Fibroblast of lung (primary cell): Measurements from ENCODE around the gene DDC. TPM values are rescaled to one million over a fixed set of nuclear protein-coding genes. Genes with fewer than 3 reads are reported as not detected.

Experiments used
- DNase-seq, 2 donors: peaks; one replicate each; pipeline versions ENCODE4 v3.0.0 to v3.0.0-alpha.2; 2010; ENCODE audit warnings: low read depth in 2 of 2
- H2AFZ ChIP-seq: 2 replicates; pipeline ENCODE4 v1.5.1; 2012; ENCODE audit warnings: low read length, control low read depth, inconsistent platforms
- H3K27ac ChIP-seq: 2 replicates; pipeline ENCODE4 v1.5.1; 2011; ENCODE audit warnings: low read length, control low read depth; ENCODE audit not compliant: insufficient read depth
- H3K27me3 ChIP-seq: 2 replicates; pipeline ENCODE4 v1.5.1; 2011; ENCODE audit warnings: mild to moderate bottlenecking, low read length; ENCODE audit not compliant: control insufficient read depth, insufficient read depth
- H3K36me3 ChIP-seq: 2 replicates; pipeline ENCODE4 v1.5.1; 2011; ENCODE audit warnings: low read length; ENCODE audit not compliant: control insufficient read depth, insufficient read depth
- H3K4me1 ChIP-seq: 2 replicates; pipeline ENCODE4 v1.5.1; 2011; ENCODE audit warnings: low read length; ENCODE audit not compliant: control insufficient read depth, insufficient read depth; ENCODE audit errors: extremely low read depth
- H3K4me2 ChIP-seq: 2 replicates; pipeline ENCODE4 v1.5.1; 2011; ENCODE audit warnings: low read length, control low read depth; ENCODE audit not compliant: insufficient read depth; ENCODE audit errors: extremely low read depth
- H3K4me3 ChIP-seq, 4 experiments: fragments of 200-600 bp in 1 of 4; sonication (generic) in 1 of 4; replicated peaks in 1 of 4; 2 replicates each; pipeline ENCODE4 v1.5.1; 2011 to 2016; ENCODE audit warnings: low read length in 4 of 4, low read depth in 3 of 4, mild to moderate bottlenecking in 3 of 4, control low read depth in 2 of 4, inconsistent platforms in 1 of 4, mixed read lengths in 1 of 4; ENCODE audit not compliant: insufficient read depth in 1 of 4; ENCODE audit errors: control extremely low read depth in 1 of 4
- H3K79me2 ChIP-seq: 2 replicates; pipeline ENCODE4 v1.5.1; 2012; ENCODE audit warnings: mild to moderate bottlenecking, low read length, inconsistent platforms; ENCODE audit not compliant: control insufficient read depth, insufficient read depth
- H3K9ac ChIP-seq: 2 replicates; pipeline ENCODE4 v1.5.1; 2011; ENCODE audit warnings: mild to moderate bottlenecking, low read length, control low read depth; ENCODE audit not compliant: insufficient read depth
- H3K9me3 ChIP-seq: 2 replicates; pipeline ENCODE4 v1.5.1; 2012; ENCODE audit warnings: low read depth, low read length; ENCODE audit not compliant: control insufficient read depth, insufficient read depth
- H4K20me1 ChIP-seq: 2 replicates; pipeline ENCODE4 v1.5.1; 2011; ENCODE audit warnings: low read length; ENCODE audit not compliant: control insufficient read depth, insufficient read depth; ENCODE audit errors: extremely low read depth
- EZH2 ChIP-seq: IDR thresholded peaks from 2 replicates; pipeline ENCODE4 v1.5.1; 2012; ENCODE audit warnings: low read length, control low read depth, mild to moderate bottlenecking; ENCODE audit errors: missing control alignments
- polyA plus RNA-seq, 2 donors: library from polyadenylated mRNA; depleted of rRNA in 1 of 2; stranded (reverse) in 1 of 2; unstranded in 1 of 2; fragments of >200 nt; gene quantifications; 2 replicates each; pipeline ENCODE4 v1.2.1, GENCODE V29; 2011 to 2012; ENCODE audit warnings: missing spikeins in 1 of 2
- total RNA-seq: library from RNA; depleted of rRNA; stranded (reverse); fragments of >200 nt; gene quantifications from 2 replicates; pipeline ENCODE4 v1.2.1, GENCODE V29; 2014
- TF ChIP-seq, protein P1 (sequence below), 2 donors: IDR thresholded peaks in 1 of 2; conservative IDR thresholded peaks in 1 of 2; 1 replicate in 1 of 2; 2 replicates in 1 of 2; pipeline ENCODE4 v1.5.1; 2011 to 2012; ENCODE audit warnings: low read length in 2 of 2, control low read depth in 1 of 2, inconsistent platforms in 1 of 2, low read depth in 1 of 2, mild to moderate bottlenecking in 1 of 2

Gene DDC
- total and polyA plus RNA-seq, 2 donors (not counting 1 experiment from before 2014, with no cell fraction given): not detected

DNA sequence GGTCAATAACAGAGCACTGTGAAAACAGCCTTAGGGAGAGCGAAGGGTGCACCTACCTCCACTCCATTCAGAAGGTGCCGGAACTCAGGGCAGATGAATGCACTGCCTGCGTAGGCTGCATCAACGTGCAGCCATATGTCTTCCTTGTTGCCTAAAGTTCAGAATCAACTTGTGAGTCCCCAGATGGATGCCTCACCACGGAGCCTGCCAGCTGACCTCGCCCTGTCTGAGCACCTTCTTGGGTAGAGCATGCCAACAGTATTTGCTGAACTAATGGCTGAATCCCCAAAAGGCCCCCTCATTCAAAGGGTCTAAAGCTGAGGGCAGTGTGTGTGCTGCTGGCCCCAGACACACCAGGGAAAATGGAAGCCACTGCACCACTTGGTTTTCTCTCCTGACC is 66.1 kb downstream of the DDC start:
- H3K27ac ChIP-seq: no peak overlapping the region
- peaks cover 2% of the 10 kb centered on the region for H3K4me1 ChIP-seq
- no peak for DNase-seq
- TF ChIP-seq, protein P1, sequence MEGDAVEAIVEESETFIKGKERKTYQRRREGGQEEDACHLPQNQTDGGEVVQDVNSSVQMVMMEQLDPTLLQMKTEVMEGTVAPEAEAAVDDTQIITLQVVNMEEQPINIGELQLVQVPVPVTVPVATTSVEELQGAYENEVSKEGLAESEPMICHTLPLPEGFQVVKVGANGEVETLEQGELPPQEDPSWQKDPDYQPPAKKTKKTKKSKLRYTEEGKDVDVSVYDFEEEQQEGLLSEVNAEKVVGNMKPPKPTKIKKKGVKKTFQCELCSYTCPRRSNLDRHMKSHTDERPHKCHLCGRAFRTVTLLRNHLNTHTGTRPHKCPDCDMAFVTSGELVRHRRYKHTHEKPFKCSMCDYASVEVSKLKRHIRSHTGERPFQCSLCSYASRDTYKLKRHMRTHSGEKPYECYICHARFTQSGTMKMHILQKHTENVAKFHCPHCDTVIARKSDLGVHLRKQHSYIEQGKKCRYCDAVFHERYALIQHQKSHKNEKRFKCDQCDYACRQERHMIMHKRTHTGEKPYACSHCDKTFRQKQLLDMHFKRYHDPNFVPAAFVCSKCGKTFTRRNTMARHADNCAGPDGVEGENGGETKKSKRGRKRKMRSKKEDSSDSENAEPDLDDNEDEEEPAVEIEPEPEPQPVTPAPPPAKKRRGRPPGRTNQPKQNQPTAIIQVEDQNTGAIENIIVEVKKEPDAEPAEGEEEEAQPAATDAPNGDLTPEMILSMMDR (conservative IDR thresholded peaks at IDR 0.05 in 1 of 2, IDR thresholded peaks at IDR 0.05 in 1 of 2; ENCODE audit: low read depth in 1 of 2, low read length in 2 of 2): no peak
- no peak for TF ChIP-seq EZH2
- no peak overlapping the region for H3K4me3 ChIP-seq
- H3K4me2 ChIP-seq: no peak overlapping the region
- peaks cover 10% of the 10 kb centered on the region for H3K27me3 ChIP-seq
- no peak overlapping the region for H2AFZ ChIP-seq
- H3K9ac ChIP-seq: no peak overlapping the region
- H3K36me3 ChIP-seq: no peaks in the 10 kb centered on the region
- no peaks in the 10 kb centered on the region for H4K20me1 ChIP-seq
- no peaks in the 10 kb centered on the region for H3K9me3 ChIP-seq
- no peaks in the 10 kb centered on the region for H3K79me2 ChIP-seq

DNA sequence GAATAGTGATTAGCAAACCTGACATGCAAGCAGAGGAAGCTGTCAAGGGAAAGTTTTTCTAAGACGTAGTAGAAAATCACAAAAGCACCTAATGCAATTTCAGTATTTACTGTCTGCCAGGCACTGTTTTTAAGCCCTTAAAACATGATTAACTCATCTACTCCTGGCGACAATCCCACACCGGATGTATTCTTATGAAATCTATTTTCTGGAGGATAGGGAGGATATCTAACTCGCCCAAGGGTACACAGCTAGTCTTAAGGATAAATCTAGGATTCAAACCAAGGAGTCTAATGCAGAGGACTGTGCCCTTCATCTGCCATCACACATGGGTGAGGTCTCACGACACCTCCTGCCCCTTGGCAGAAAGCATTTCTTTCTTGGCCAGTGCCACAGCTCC is 67.2 kb downstream of the DDC start:
- H3K4me1 ChIP-seq: peaks cover 2% of the 10 kb centered on the region
- no peak overlapping the region for H3K4me2 ChIP-seq
- H3K27me3 ChIP-seq: peaks cover 10% of the 10 kb centered on the region

DNA sequence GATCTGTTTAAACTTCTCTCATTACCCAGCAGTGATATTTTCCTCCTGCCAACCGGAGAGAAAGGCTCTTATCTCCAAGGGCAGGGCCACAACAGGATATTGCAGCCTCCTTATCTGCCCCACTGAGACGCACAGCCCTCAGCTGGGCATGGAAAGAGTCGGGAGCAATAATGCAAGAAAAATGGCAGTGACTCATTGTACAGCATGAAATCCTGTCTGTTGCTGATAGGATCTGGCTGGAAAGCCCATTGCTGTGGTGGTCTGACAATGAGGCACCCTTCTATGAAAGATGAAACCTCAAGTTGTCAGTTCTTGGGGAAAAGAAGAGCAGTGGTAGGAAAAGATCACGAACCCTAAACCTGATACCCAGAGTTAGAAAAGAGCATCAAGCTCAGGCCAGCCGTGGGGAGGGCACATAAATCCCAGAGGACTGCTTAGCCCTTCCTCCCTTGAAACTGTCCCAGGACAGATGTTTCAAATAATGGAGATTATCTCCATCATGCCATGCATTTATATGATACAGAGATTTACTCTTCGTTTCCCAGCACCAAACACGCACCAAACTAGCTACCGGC is 68.0 kb downstream of the DDC start:
- Histone ChIP-seq H3K27me3 (peaks cover 10% of the 10 kb centered on the region), H2AFZ (no peak overlapping the region), H3K4me3 (no peak overlapping the region), H3K79me2 (no peaks in the 10 kb centered on the region), H3K27ac (no peak overlapping the region), H3K9me3 (no peaks in the 10 kb centered on the region), H3K9ac (no peak overlapping the region), H3K4me1 (no peaks in the 10 kb centered on the region), H4K20me1 (no peaks in the 10 kb centered on the region), H3K36me3 (no peaks in the 10 kb centered on the region), H3K4me2 (no peak overlapping the region)
- DNase-seq: peak; percentile 72 to 85
- TF ChIP-seq, protein P1 (conservative IDR thresholded peaks at IDR 0.05 in 1 of 2, IDR thresholded peaks at IDR 0.05 in 1 of 2; ENCODE audit: low read depth in 1 of 2, low read length in 2 of 2): no peak
- TF ChIP-seq EZH2: no peak

More for the DNA sequence above, 67.2 kb downstream of the DDC start:
- TF ChIP-seq, protein P1 (conservative IDR thresholded peaks at IDR 0.05 in 1 of 2, IDR thresholded peaks at IDR 0.05 in 1 of 2; ENCODE audit: low read depth in 1 of 2, low read length in 2 of 2): no peak
- TF ChIP-seq EZH2: no peak
- H3K9me3 ChIP-seq: no peaks in the 10 kb centered on the region
- no peak overlapping the region for H3K27ac ChIP-seq
- H3K79me2 ChIP-seq: no peaks in the 10 kb centered on the region
- no peak overlapping the region for H2AFZ ChIP-seq
- no peaks in the 10 kb centered on the region for H4K20me1 ChIP-seq
- no peaks in the 10 kb centered on the region for H3K36me3 ChIP-seq
- DNase-seq: peak in 1 of 2 donors; percentile 77
- no peak overlapping the region for H3K9ac ChIP-seq
- no peak overlapping the region for H3K4me3 ChIP-seq
